ENCODE measurements around the gene PTPN11.
"Not testable (repeated sequence)": the region's sequence is repeated elsewhere in the genome, so short reads cannot be mapped to it uniquely, and the experiment has no call there.

Gene PTPN11

GRCh38 chr12:112513471-112513870, 94.7 kb downstream of the PTPN11 start:
- no peak for DNase-seq (ENCODE audit: low read depth in 1 of 2, low spot score in 1 of 2)

- DNase-seq (ENCODE audit: low read depth in 1 of 2, low spot score in 1 of 2): no peak
Observed at GRCh38 chr12:112514456-112514855, 95.7 kb downstream of the PTPN11 start.

DNA sequence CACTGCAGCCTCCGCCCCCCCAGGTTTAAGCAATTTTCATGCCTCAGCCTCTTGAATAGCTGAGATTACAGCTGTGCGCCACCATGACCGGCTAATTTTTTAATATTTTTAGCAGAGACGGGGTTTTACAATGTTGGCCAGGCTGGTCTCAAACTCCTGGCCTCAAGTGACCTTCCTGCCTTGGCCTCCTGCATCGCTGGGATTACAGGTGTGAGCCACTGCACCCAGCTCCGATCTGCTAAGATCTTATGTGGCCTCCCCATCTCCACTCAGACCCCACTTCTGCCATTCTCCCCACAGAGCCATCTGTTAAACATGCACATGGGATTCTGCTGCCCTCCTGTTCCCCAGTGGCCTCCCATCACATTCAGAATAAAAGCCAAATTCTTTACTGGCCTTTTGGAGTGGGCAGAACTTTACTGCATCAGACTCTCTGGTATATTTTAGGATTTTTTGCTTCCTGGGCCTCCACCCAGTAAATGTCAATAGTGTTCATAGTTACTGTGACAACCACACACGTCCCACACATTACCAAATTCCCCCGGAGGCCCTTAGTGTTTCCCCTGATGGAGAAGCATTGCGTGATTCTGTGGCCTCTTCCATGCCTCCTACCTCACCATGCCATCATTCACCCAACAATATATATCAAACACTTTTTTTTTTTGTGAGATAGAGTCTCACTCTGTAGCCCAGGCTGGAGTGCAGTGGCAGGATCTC, 96.3 kb downstream of the PTPN11 start:
- DNase-seq (ENCODE audit: low read depth in 1 of 2, low spot score in 1 of 2): no peak

DNA sequence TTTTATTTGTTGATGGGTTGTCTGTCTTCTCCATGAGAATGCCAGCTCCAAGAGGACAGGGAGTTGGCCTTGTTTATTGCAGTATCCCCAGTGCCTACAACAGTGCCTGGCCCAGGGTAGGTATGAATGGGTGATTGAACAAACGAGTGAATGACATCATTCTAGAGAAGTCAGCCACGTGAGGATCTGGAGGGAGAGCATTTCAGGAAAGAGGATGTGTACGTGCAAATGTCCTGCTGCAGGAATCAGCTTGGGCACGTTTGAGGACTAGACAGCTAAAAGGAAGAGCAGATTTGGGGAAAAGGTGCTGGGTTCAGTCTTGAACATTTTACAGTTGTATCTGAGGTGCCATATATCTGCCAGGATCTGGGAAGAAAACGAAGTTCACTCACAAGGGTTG, 97.1 kb downstream of the PTPN11 start:
- no peak for DNase-seq (ENCODE audit: low read depth in 1 of 2, low spot score in 1 of 2)

- no peak for DNase-seq (ENCODE audit: low read depth in 1 of 2, low spot score in 1 of 2)
Observed at GRCh38 chr12:112517730-112518364, 99.1 kb downstream of the PTPN11 start.

DNA sequence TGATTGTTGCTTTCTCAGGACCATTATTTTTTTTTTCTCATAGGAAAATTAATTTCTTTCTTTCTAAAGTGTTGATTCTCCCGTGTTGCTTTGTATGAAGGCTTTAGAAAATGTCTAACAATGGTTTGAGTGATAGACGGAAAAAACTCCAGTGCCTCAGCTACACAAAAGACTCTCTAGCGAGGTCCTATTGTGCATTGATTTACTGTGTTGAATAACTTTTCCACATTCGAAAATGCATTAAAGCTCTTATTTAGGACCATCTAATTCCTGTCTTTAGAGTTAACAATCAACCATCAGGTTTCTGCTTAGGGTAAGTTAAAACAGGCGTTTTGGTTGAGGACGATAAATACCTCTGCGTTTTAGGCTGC, 99.6 kb downstream of the PTPN11 start:
- no peak for DNase-seq (ENCODE audit: low read depth in 1 of 2, low spot score in 1 of 2)

- not testable (repeated sequence) for DNase-seq (ENCODE audit: low read depth in 1 of 2, low spot score in 1 of 2)
Observed at GRCh38 chr12:112519841-112520340, 101.1 kb downstream of the PTPN11 start.

DNA sequence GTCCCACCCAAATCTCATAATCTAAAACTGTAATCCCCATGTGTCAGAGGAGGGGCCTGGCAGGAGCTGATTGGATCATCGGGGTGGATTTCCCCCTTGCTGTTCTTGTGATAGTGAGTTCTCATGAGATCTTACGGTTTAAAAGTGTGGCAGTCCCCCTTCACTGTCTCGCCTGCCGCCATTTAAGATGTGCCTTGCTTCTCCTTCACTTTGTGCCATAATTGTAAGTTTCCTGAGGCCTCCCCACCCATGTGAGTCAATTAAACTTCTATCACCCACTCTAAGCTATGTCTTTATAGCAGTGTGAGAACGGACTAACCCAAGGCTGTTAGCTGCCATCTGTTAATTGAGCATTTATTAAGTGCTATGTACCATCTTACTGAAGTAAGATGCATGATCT, 105.1 kb downstream of the PTPN11 start:
- DNase-seq (ENCODE audit: low read depth in 1 of 2, low spot score in 1 of 2): no peak

- DNase-seq (ENCODE audit: low read depth in 1 of 2, low spot score in 1 of 2): no peak
Observed at GRCh38 chr12:112524269-112524668, 105.5 kb downstream of the PTPN11 start.

- no peak for DNase-seq (ENCODE audit: low read depth in 1 of 2, low spot score in 1 of 2)
Observed at GRCh38 chr12:112524676-112525425, 106.1 kb downstream of the PTPN11 start.

DNA sequence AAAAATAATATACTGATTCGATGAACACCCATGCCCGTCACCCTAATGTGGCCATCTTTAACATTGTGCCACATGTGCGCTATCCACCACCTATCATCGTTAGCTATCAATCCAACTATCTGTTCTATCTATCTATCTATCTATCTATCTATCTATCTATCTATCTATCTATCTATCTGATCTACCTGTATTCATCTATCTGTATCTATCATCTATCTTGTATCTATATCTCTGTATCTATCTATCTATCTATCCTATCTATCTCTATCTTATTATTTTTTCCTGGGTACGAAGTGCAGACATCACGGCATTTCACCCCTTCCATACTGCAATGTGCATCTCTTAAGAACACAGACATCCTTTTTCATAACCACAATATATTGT, 106.7 kb downstream of the PTPN11 start:
- DNase-seq (ENCODE audit: low read depth in 1 of 2, low spot score in 1 of 2): no peak

DNA sequence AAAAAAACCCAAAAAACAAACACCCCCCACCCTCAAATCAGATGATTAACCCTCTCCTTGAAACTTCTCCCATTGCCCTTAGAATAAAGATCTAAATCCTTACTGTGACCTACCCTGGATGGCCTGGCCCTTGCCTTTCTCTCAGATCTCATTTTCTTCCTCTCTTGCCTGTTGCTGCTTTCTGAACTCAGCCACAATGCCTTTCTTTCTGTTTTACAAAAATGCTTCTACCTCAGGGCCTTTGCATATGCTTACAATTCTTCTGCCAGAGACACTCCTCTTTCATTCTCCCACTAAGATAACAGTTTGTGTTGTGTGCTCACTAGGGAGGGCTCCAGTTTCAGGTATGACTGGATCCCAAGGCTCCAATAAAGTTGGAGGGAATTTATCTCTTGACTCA, 108.3 kb downstream of the PTPN11 start:
- no peak for DNase-seq (ENCODE audit: low read depth in 1 of 2, low spot score in 1 of 2)

DNA sequence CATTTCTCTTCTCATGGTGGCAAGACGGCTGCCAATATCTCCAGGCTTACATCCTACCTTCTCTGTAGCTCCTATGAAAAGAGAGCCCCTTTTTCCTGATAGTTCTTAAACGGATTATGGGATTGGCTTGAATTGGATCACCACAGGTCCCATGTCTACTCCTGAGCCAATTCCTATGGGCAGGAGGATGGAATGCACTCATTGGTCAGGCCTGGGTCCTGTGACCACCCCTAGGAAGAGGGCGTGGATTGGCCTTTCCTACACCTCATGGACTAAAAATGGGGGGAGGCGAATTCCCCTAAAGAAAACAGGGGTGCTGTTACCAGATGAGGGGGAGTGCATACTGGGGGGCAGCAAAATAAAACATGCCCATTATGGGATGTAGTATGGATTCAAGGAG, 108.8 kb downstream of the PTPN11 start:
- no peak for DNase-seq (ENCODE audit: low read depth in 1 of 2, low spot score in 1 of 2)

DNA sequence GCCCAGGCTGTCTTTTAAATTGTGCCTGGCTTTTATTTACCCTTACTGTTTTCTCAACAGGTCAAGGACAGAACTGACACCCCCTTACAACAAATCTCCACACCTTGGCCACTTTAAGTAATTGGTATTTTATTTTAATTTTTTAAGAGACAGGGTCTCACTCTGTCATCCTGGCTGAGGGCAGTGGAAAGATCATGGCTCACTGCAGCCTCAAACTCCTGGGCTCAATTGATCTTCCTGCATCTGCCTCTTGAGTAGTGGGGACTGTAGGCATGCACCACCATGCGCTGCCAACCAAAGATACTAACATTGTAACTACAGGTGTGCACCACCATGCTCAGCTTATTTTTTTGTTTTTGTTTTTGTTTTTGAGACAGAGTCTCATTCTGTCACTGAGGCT, 109.8 kb downstream of the PTPN11 start:
- DNase-seq (ENCODE audit: low read depth in 1 of 2, low spot score in 1 of 2): no peak

GRCh38 chr12:112530941-112531340, 112.2 kb downstream of the PTPN11 start:
- no peak for DNase-seq (ENCODE audit: low read depth in 1 of 2, low spot score in 1 of 2)

DNA sequence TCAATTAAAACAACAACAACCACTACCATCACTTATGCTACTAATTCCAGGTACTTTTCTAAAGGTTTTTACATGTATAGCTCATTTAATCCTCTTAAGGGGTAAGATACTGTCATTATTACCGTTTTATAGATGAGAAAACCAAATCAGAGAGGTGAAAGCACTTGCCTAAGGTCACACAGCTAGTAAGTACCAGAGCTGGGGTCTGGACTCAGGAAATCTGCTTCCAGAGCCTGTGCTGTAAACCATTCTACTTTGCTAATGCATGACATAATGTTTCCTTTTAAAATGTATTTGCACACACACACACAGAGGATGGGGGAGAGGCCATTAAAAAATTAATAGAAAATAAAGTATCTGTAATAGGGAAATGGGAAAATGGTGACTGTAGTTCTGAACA, 113.4 kb downstream of the PTPN11 start:
- DNase-seq (ENCODE audit: low read depth in 1 of 2, low spot score in 1 of 2): no peak

DNA sequence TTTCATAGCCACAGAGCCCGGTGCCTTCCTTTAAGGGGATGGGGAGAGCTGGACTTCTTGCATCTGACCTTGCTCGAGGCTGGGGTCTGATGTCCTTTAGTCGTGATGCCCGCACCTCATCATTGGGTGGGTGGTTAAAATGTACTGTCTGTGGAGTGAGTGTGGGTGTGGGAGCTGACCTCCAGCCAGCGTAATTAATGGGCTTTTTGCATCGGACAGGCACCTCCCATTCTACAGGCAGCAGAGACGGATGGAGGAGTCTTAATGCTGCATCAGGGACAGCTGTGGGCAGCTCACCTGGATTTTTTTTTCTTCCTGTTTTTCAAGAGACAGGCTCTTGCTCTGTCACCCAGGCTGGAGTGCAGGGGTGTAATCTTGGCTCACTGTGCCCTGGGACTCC, 114.8 kb downstream of the PTPN11 start:
- DNase-seq (ENCODE audit: low read depth in 1 of 2, low spot score in 1 of 2): no peak

- no peak for DNase-seq (ENCODE audit: low read depth in 1 of 2, low spot score in 1 of 2)
Observed at GRCh38 chr12:112535017-112535416, 116.3 kb downstream of the PTPN11 start.

DNA sequence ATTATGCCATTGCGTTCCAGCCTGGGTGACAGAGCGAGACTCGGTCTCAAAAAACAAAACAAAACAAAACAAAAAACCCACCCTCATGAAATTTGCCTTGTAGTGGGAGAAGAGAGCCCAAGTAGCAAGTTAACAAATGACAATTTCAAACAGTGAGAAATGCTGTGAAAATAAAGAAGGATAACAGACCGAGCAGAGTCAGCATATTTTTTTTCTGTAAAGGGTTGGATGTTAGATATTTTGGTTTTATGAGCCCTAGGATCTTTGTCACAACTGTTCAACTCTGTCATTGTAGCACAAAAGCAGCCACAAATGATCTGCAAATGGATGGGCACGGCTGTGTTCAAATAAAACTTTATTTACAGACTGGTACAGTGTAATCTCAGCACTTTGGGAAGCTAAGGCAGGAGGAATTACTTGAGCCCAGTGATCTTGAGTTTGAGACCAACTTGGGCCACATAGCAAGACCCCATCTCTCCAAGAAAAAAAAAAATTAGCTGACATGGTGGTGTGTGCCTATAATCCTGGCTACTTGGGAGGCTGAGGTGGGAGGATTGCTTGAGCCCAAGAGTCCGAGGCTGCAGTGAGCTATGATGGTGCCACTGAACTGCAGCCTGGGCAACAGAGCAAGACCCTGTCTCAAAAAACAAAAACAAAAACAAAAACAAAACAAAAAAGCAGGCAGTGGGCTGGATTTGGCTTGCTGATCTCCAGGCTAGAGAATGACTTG, 117.1 kb downstream of the PTPN11 start:
- no peak for DNase-seq (ENCODE audit: low read depth in 1 of 2, low spot score in 1 of 2)

DNA sequence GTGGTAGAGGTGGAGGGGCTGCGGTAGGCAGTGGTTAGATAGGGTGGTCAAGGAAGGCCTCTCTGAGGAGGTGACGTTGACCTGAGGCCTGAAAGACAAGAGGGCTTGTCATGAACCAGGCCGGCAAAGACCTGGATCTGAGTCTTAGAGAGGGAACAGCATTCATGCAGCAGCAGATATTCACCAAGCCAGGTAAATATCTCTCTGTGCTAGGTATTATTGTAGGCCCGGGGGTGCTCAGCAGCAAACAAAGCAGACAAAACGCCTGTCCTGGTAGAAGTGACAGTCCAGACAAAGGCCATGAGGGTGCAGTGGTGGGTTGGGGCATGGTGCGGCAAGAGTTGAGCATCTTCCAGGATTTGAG, 117.6 kb downstream of the PTPN11 start:
- DNase-seq (ENCODE audit: low read depth in 1 of 2, low spot score in 1 of 2): no peak

- DNase-seq (ENCODE audit: low read depth in 1 of 2, low spot score in 1 of 2): no peak
Observed at GRCh38 chr12:112537710-112538396, 119.1 kb downstream of the PTPN11 start.
